HepG2 (cell line): ENCODE results near the gene PARN.

ENCODE experiments used
- BRD4 ChIP-seq: sonication (generic); formaldehyde crosslinking; IDR thresholded peaks from 2 replicates; pipeline ENCODE4 v1.4.0; 2020; ENCODE audit warnings: missing genetic modification reagents
- CTCF ChIP-seq: sonication (generic); formaldehyde crosslinking; IDR thresholded peaks from 2 replicates; pipeline ENCODE4 v1.5.0; 2020; ENCODE audit warnings: mild to moderate bottlenecking, missing genetic modification reagents, moderate library complexity
- EHMT2 ChIP-seq: fragments of 200-600 bp; sonication (generic); IDR thresholded peaks from 2 replicates; pipeline ENCODE4 v1.7.0; 2017; ENCODE audit warnings: antibody characterized with exemption, low read depth, low read length, borderline replicate concordance
- JUNB ChIP-seq: sonication (generic); formaldehyde crosslinking; IDR thresholded peaks from 2 replicates; pipeline ENCODE4 v1.8.0; 2022; ENCODE audit warnings: missing genetic modification reagents, mild to moderate bottlenecking, borderline replicate concordance
- MYC ChIP-seq: sonication (generic); formaldehyde crosslinking; IDR thresholded peaks from 2 replicates; pipeline ENCODE4 v1.9.0; 2021; ENCODE audit warnings: missing genetic modification reagents, borderline replicate concordance
- NR3C1 ChIP-seq: sonication (generic); formaldehyde crosslinking; IDR thresholded peaks from 2 replicates; pipeline ENCODE4 v1.4.0; 2020; ENCODE audit warnings: missing genetic modification reagents
- POLR2AphosphoS5 ChIP-seq: IDR thresholded peaks from 2 replicates; pipeline ENCODE4 v1.6.1; 2012; ENCODE audit warnings: low read depth, low read length
- RBAK ChIP-seq: sonication (generic); formaldehyde crosslinking; IDR thresholded peaks from 2 replicates; pipeline ENCODE4 v1.5.1; 2020; ENCODE audit warnings: mild to moderate bottlenecking, missing genetic modification reagents
- USF2 ChIP-seq, 2 experiments: sonication (generic) in 1 of 2; formaldehyde crosslinking in 1 of 2; IDR thresholded peaks; 2 replicates each; pipeline versions ENCODE4 v1.5.1 to v1.6.1; 2011 to 2020; ENCODE audit warnings: borderline replicate concordance in 1 of 2, low read depth in 1 of 2, low read length in 1 of 2, mild to moderate bottlenecking in 1 of 2, missing genetic modification reagents in 1 of 2, moderate library complexity in 1 of 2
- ZHX1 ChIP-seq: sonication (generic); formaldehyde crosslinking; IDR thresholded peaks from 2 replicates; pipeline ENCODE4 v1.8.1; 2022; ENCODE audit warnings: low read depth, mild to moderate bottlenecking, missing genetic modification reagents

- no peak for TF ChIP-seq JUNB (CRISPR knock-in tag)
- TF ChIP-seq POLR2AphosphoS5: no peak
- TF ChIP-seq ZHX1 (CRISPR knock-in tag): no peak
- TF ChIP-seq RBAK (CRISPR knock-in tag): no peak
- TF ChIP-seq NR3C1 (CRISPR knock-in tag): no peak
- no peak for TF ChIP-seq CTCF
- no peak for TF ChIP-seq USF2 (IDR thresholded peaks at IDR 0.05; ENCODE audit: low read depth, low read length)
- TF ChIP-seq USF2 (CRISPR knock-in tag; IDR thresholded peaks at IDR 0.05; ENCODE audit: borderline replicate concordance): no peak
- TF ChIP-seq BRD4: no peak
- TF ChIP-seq MYC: no peak
- no peak for TF ChIP-seq EHMT2
These were observed 171.5 kb downstream of the PARN start for GRCh38 chr16:14458576-14458975.
